A549 (cell line): Measurements from ENCODE around the gene ATP6V1G2. TPM values are rescaled to one million over a fixed set of nuclear protein-coding genes. Genes with fewer than 3 reads are reported as not detected.
A peak's percentile ranks its signal among the peaks of the same experiment; 100 is the strongest.

Experiments
- BCL3 ChIP-seq: fragments of >200 bp; sonication (Bioruptor Twin); formaldehyde crosslinking; IDR thresholded peaks from 3 replicates; pipeline ENCODE4 v1.6.1; 2016
- CEBPB ChIP-seq, 2 experiments: fragments of >200 bp in 1 of 2; sonication (Bioruptor Twin) in 1 of 2; formaldehyde crosslinking in 1 of 2; IDR thresholded peaks; 2 replicates each; pipeline ENCODE4 v1.6.1; 2012 to 2016
- CTCF ChIP-seq: fragments of >200 bp; sonication (Bioruptor Twin); formaldehyde crosslinking; IDR thresholded peaks from 3 replicates; pipeline ENCODE4 v1.5.1; 2016
- E2F6 ChIP-seq: IDR thresholded peaks from 2 replicates; pipeline ENCODE4 v1.6.1; 2012; ENCODE audit warnings: low read depth, borderline replicate concordance
- EHF ChIP-seq: fragments of 250-450 bp; sonication (Bioruptor Pico); IDR thresholded peaks from 2 replicates; pipeline ENCODE4 v1.5.0; 2020; ENCODE audit warnings: mild to moderate bottlenecking
- EHMT2 ChIP-seq: fragments of 200-600 bp; sonication (generic); IDR thresholded peaks from 2 replicates; pipeline ENCODE4 v1.6.1; 2016; ENCODE audit warnings: antibody characterized with exemption, low read depth, mild to moderate bottlenecking, moderate library complexity
- ESRRA ChIP-seq: fragments of 150-350 bp; IDR thresholded peaks from 2 replicates; pipeline ENCODE4 v1.6.1; 2014; ENCODE audit warnings: mild to moderate bottlenecking, low read length, borderline replicate concordance
- FOSL2 ChIP-seq, 2 experiments: fragments of 450-650 bp in 1 of 2; fragments of >200 bp in 1 of 2; sonication (Bioruptor Twin) in 1 of 2; formaldehyde crosslinking; IDR thresholded peaks; 2 replicates each; pipeline versions ENCODE4 v1.5.0 to v1.6.1; 2016 to 2020; ENCODE audit warnings: mild to moderate bottlenecking in 1 of 2, moderate library complexity in 1 of 2
- FOXS1 ChIP-seq: fragments of 250-450 bp; sonication (Bioruptor Pico); IDR thresholded peaks from 2 replicates; pipeline ENCODE4 v1.5.0; 2020; ENCODE audit warnings: mild to moderate bottlenecking, moderate library complexity
- GATA3 ChIP-seq: IDR thresholded peaks from 2 replicates; pipeline ENCODE4 v1.6.1; 2012; ENCODE audit warnings: borderline replicate concordance
- HDAC2 ChIP-seq: fragments of 200-600 bp; sonication (generic); IDR thresholded peaks from 2 replicates; pipeline ENCODE4 v1.6.1; 2016
- HES2 ChIP-seq: fragments of >200 bp; sonication (Bioruptor Twin); formaldehyde crosslinking; IDR thresholded peaks from 2 replicates; pipeline ENCODE4 v1.6.1; 2016
- HOXA7 ChIP-seq: fragments of 250-450 bp; sonication (Bioruptor Pico); IDR thresholded peaks from 2 replicates; pipeline ENCODE4 v1.5.0; 2020; ENCODE audit warnings: mild to moderate bottlenecking, moderate library complexity
- HOXB5 ChIP-seq: fragments of 250-450 bp; sonication (Bioruptor Pico); IDR thresholded peaks from 2 replicates; pipeline ENCODE4 v1.5.0; 2020; ENCODE audit warnings: mild to moderate bottlenecking, moderate library complexity
- JUNB ChIP-seq: fragments of >200 bp; sonication (Bioruptor Twin); formaldehyde crosslinking; IDR thresholded peaks from 2 replicates; pipeline ENCODE4 v1.6.1; 2016
- KDM1A ChIP-seq: fragments of 200-600 bp; sonication (generic); IDR thresholded peaks from 2 replicates; pipeline ENCODE4 v1.6.1; 2016; ENCODE audit warnings: low read depth, mild to moderate bottlenecking
- MYC ChIP-seq: IDR thresholded peaks from 2 replicates; pipeline ENCODE4 v1.6.1; 2012; ENCODE audit warnings: mild to moderate bottlenecking, inconsistent platforms, low read length, improper control_type of control experiment, borderline replicate concordance
- NPAS2 ChIP-seq: fragments of 250-450 bp; sonication (Bioruptor Pico); IDR thresholded peaks from 2 replicates; pipeline ENCODE4 v1.8.0; 2022; ENCODE audit warnings: mild to moderate bottlenecking, moderate library complexity, borderline replicate concordance
- NR3C1 ChIP-seq: fragments of >200 bp; sonication (Bioruptor Twin); formaldehyde crosslinking; IDR thresholded peaks from 3 replicates; pipeline ENCODE4 v1.6.1; 2017
- PBX3 ChIP-seq: IDR thresholded peaks from 2 replicates; pipeline ENCODE4 v1.6.1; 2012
- PHF8 ChIP-seq: fragments of 200-600 bp; sonication (generic); IDR thresholded peaks from 2 replicates; pipeline ENCODE4 v1.6.1; 2016; ENCODE audit warnings: low read depth, mild to moderate bottlenecking, antibody characterized with exemption, moderate library complexity, borderline replicate concordance
- POLR2A ChIP-seq: IDR thresholded peaks from 2 replicates; pipeline ENCODE4 v1.6.1; 2012; ENCODE audit warnings: mild to moderate bottlenecking, low read length
- POLR2AphosphoS2 ChIP-seq: conservative IDR thresholded peaks from 2 replicates; pipeline ENCODE4 v1.6.1; 2012; ENCODE audit warnings: low read length, improper control_type of control experiment, inconsistent platforms
- RCOR1 ChIP-seq: fragments of 150-350 bp; IDR thresholded peaks from 2 replicates; pipeline ENCODE4 v1.6.1; 2014; ENCODE audit warnings: antibody characterized with exemption, low read length, low read depth
- REST ChIP-seq: fragments of 200-600 bp; sonication (generic); IDR thresholded peaks from 2 replicates; pipeline ENCODE4 v1.6.1; 2016; ENCODE audit warnings: antibody characterized with exemption, mild to moderate bottlenecking, moderate library complexity
- RNF2 ChIP-seq: fragments of 200-600 bp; sonication (generic); IDR thresholded peaks from 2 replicates; pipeline ENCODE4 v1.6.1; 2016; ENCODE audit warnings: low read depth, mild to moderate bottlenecking, antibody characterized with exemption, moderate library complexity, borderline replicate concordance
- SREBF2 ChIP-seq: fragments of 450-650 bp; IDR thresholded peaks from 2 replicates; pipeline ENCODE4 v1.6.1; 2014; ENCODE audit warnings: mild to moderate bottlenecking, moderate library complexity
- TFCP2L1 ChIP-seq: fragments of 250-450 bp; sonication (Bioruptor Pico); IDR thresholded peaks from 2 replicates; pipeline ENCODE4 v1.5.0; 2021; ENCODE audit warnings: mild to moderate bottlenecking
- USF2 ChIP-seq: fragments of 450-650 bp; IDR thresholded peaks from 2 replicates; pipeline ENCODE4 v1.6.1; 2014; ENCODE audit warnings: antibody characterized with exemption
- ZC3H11A ChIP-seq: fragments of 450-650 bp; IDR thresholded peaks from 2 replicates; pipeline ENCODE4 v1.6.1; 2014; ENCODE audit warnings: antibody characterized with exemption, mild to moderate bottlenecking
- ZNF302 ChIP-seq: fragments of 250-450 bp; sonication (Bioruptor Pico); IDR thresholded peaks from 2 replicates; pipeline ENCODE4 v1.9.0; 2021; ENCODE audit warnings: inconsistent platforms, mild to moderate bottlenecking, moderate library complexity
- polyA plus RNA-seq, 4 experiments: library from polyadenylated mRNA; depleted of rRNA in 3 of 4; stranded (reverse); fragments of >200 nt; fragmentation: RNase III in 1 of 4; extraction: RNeasy Plus Mini Kit Qiagen cat#74134 plus additional on column Dnase treatment in 1 of 4; gene quantifications; 2 replicates in 3 of 4; 3 replicates in 1 of 4; pipeline ENCODE4 v1.2.3, GENCODE V29; 2011 to 2017

The ATP6V1G2 gene
- polyA plus RNA-seq, 2 of the 4 experiments (the other 2 are of a cell fraction) = 0.57 to 1.5 TPM

- TF ChIP-seq HOXB5 (CRISPR knock-in tag) (peak; percentile 40; the same call in 1 of the 2 replicates), GATA3 (no peak), NR3C1 (no peak), FOXS1 (CRISPR knock-in tag) (0 out of 2 replicates have a peak, but pooled peaks have one; percentile 29), EHF (no peak), TFCP2L1 (no peak), PHF8 (peak; percentile 33; the same call in 1 of the 2 replicates), ZC3H11A (no peak), USF2 (no peak), ZNF302 (no peak), ESRRA (peak; percentile 84), FOSL2 (IDR thresholded peaks at IDR 0.05) (no peak), FOSL2 (CRISPR knock-in tag; IDR thresholded peaks at IDR 0.05) (no peak), EHMT2 (no peak), PBX3 (no peak), JUNB (no peak), BCL3 (peak; percentile 51; the same call in 2 of the 3 replicates), NPAS2 (CRISPR knock-in tag) (no peak), POLR2AphosphoS2 (no peak), REST (no peak; the same call in 1 of the 2 replicates), CEBPB (IDR thresholded peaks at IDR 0.05) (no peak), POLR2A (peak; percentile 87), CTCF (no peak), SREBF2 (no peak), RCOR1 (no peak), HOXA7 (CRISPR knock-in tag) (no peak), RNF2 (no peak), HES2 (no peak), E2F6 (peak; percentile 77), MYC (no peak; the same call in 1 of the 2 replicates), KDM1A (no peak), HDAC2 (no peak)
Measured at GRCh38 chr6:31541658-31542521, 4.5 kb downstream of the ATP6V1G2 start, which contains the start of gene DDX39B (continued).
